ENCODE data around the gene S100A12. TPM values are rescaled to one million over a fixed set of nuclear protein-coding genes. Genes with fewer than 3 reads are reported as not detected.

S100A12 gene
- total RNA-seq, 1 donor: not detected

GRCh38 chr1:153333902-153334301 lies 41.5 kb downstream of the S100A12 start:
- H2AFZ ChIP-seq (ENCODE audit: low read length): no peak overlapping the region
- H3K36me3 ChIP-seq (ENCODE audit: insufficient read depth, low read length): no peaks in the 10 kb centered on the region
- H3K27ac ChIP-seq (ENCODE audit: low read depth, low read length): no peak overlapping the region

GRCh38 chr1:153324912-153325311 lies 50.5 kb downstream of the S100A12 start:
- Histone ChIP-seq H3K27ac (ENCODE audit: low read depth, low read length) (no peak overlapping the region), H3K9me3 (ENCODE audit: low read depth, low read length) (no peaks in the 10 kb centered on the region), H3K36me3 (ENCODE audit: insufficient read depth, low read length) (no peaks in the 10 kb centered on the region), H3K4me2 (ENCODE audit: insufficient read depth, low read length) (no peak overlapping the region), H4K20me1 (ENCODE audit: insufficient read depth, low read length) (no peaks in the 10 kb centered on the region), H3K79me2 (ENCODE audit: insufficient read depth, low read length) (no peaks in the 10 kb centered on the region), H3K27me3 (ENCODE audit: insufficient read depth, low read length) (no peaks in the 10 kb centered on the region), H2AFZ (ENCODE audit: low read length) (no peak overlapping the region), H3K4me1 (ENCODE audit: insufficient read depth, low read length) (no peaks in the 10 kb centered on the region), H3K4me3 (ENCODE audit: insufficient read depth, low read length) (no peak overlapping the region)
- DNase-seq (ENCODE audit: insufficient read length, low spot score, missing footprints): no peak
- TF ChIP-seq CTCF (IDR thresholded peaks at IDR 0.05; ENCODE audit: extremely low read depth, low read depth, low read length): no peak

More at GRCh38 chr1:153333902-153334301, 41.5 kb downstream of the S100A12 start:
- Histone ChIP-seq H3K79me2 (ENCODE audit: insufficient read depth, low read length) (no peaks in the 10 kb centered on the region), H3K27me3 (ENCODE audit: insufficient read depth, low read length) (no peaks in the 10 kb centered on the region), H3K4me3 (ENCODE audit: insufficient read depth, low read length) (no peak overlapping the region), H3K4me1 (ENCODE audit: insufficient read depth, low read length) (no peaks in the 10 kb centered on the region), H3K4me2 (ENCODE audit: insufficient read depth, low read length) (no peak overlapping the region), H3K9me3 (ENCODE audit: low read depth, low read length) (no peaks in the 10 kb centered on the region), H4K20me1 (ENCODE audit: insufficient read depth, low read length) (no peaks in the 10 kb centered on the region)
- DNase-seq (ENCODE audit: insufficient read length, low spot score, missing footprints): no peak
- no peak for TF ChIP-seq CTCF (IDR thresholded peaks at IDR 0.05; ENCODE audit: extremely low read depth, low read depth, low read length)

Small RNA genes lying within 50 kb of the gene (small RNA-seq; reads per million reads assigned to genes)
- gene RNU6-160P (not detected), gene S100A15A (not detected)

Other genes starting within 250 kb of the S100A12 start
- gene SPRR2G, start 224.7 kb downstream of the S100A12 start, total RNA-seq: not detected in 2 replicates
- gene LELP1, start 172.2 kb downstream of the S100A12 start, total RNA-seq: not detected in 2 replicates
- gene PRR9, start 158.0 kb downstream of the S100A12 start, total RNA-seq: not detected in 2 replicates
- gene LORICRIN, start 115.9 kb downstream of the S100A12 start, total RNA-seq: not detected in 2 replicates
- gene PGLYRP3, start 62.7 kb downstream of the S100A12 start, total RNA-seq: not detected in 2 replicates
- not detected in 2 replicates for gene PGLYRP4, start 26.8 kb downstream of the S100A12 start, total RNA-seq
- gene S100A9, start 17.8 kb downstream of the S100A12 start, total RNA-seq: 0.36 and 0.59 TPM in 2 replicates
- not detected in 2 replicates for gene S100A8, start 15.5 kb upstream of the S100A12 start, total RNA-seq
- not detected in 2 replicates for gene S100A7A, start 40.9 kb upstream of the S100A12 start, total RNA-seq
- gene S100A7, start 85.0 kb upstream of the S100A12 start, total RNA-seq: not detected in 2 replicates
- gene S100A6, start 160.4 kb upstream of the S100A12 start, total RNA-seq: 1,187 and 1,317 TPM in 2 replicates
- gene S100A5, start 165.3 kb upstream of the S100A12 start, total RNA-seq: not detected in 2 replicates
- gene S100A4, start 170.2 kb upstream of the S100A12 start, total RNA-seq: 21.5 and 63.0 TPM in 2 replicates
- gene S100A3, start 173.6 kb upstream of the S100A12 start, total RNA-seq: 4.4 and 7.6 TPM in 2 replicates
- 1.8 and 2.1 TPM in 2 replicates for gene S100A2, start 190.2 kb upstream of the S100A12 start, total RNA-seq
- gene S100A16, start 237.5 kb upstream of the S100A12 start, total RNA-seq: 160 and 190 TPM in 2 replicates
- gene S100A14, start 240.7 kb upstream of the S100A12 start, total RNA-seq: 0.36 TPM in 1 of 2 replicates, not detected in the other

Data from osteoblast (primary cell).